ENCODE data around the gene ZNF609. TPM values are rescaled to one million over a fixed set of nuclear protein-coding genes. Genes with fewer than 3 reads are reported as not detected.
"Not testable (repeated sequence)": the region's sequence is repeated elsewhere in the genome, so short reads cannot be mapped to it uniquely, and the experiment has no call there.

Gene ZNF609
- total RNA-seq, 1 donor from 2014 or later = 80.5 TPM

DNA sequence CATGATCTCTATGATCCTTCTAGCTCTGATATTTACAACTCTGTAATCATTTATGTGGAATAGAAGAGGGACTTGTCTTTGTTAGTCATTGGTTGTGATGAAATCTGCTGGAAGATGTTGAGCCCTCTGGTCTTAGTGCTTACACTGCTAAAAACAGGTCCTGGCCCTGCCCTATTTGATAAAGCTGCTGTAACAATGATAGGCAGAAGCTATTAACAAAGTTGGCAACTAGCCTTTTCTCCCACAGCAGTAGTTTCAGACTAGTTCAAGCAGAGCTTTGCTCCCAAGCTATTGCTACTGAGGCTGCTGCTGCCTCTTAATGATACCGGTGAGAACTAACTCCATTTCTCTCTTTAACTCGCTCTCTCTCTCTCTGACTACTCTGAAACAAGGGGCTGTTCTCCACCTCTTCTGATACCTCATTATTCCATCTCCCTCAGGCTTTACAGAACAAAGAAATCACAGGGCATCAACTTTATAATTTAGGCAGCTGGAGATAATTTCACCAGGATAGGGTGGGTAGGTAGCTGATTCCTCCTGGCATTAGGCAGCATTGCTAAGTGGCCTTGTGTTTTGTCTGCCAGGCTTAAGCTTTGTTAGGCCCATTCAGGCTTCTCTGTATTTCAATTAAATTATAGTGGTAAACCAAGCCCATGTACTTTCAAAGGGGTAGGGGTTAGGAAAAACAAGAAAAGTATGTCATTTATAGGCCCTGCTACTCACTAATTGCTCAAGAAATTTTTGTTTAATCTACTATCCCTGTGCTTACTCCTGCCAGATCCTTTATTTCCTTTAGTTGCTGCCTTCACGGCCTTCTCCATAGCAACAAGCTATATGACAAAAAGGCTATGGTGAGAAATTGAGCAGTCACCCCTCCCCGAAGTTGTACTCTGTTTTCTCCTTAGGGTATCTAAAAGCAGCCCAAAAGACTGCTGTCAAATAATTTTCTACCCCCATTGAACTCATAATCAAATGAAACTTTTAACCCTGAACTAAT, 175.4 kb downstream of the ZNF609 start:
- peak overlapping the region; percentile 68 for H3K4me3 Mint-ChIP-seq (ENCODE audit: unreplicated experiment)

DNA sequence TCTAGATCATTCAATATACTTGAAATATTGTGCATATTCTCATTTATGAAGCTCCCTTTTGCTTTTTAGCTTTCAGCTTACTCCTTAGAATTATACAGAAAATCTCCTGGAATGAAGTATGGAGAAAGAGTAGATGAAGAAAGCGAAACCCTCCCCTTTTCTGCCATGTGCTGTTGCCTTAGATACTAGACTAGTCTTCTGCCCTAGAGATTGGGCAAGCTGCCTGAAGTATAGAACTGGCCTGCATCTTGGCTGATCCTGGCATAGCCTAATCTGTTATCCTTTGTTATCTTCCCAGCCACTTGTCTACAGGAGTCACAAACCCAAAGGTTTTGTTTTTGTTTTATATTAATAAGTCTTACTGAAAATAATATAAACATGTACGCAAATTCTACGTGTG, 176.2 kb downstream of the ZNF609 start:
- peak overlapping the region; percentile 2 for H3K27ac Mint-ChIP-seq (ENCODE audit: unreplicated experiment)
- H3K27me3 Mint-ChIP-seq (ENCODE audit: unreplicated experiment) = no peaks in the 10 kb centered on the region
- no peak overlapping the region for H3K4me3 Mint-ChIP-seq (ENCODE audit: unreplicated experiment)
- peaks cover 6% of the 10 kb centered on the region for H3K9me3 Mint-ChIP-seq (ENCODE audit: unreplicated experiment)
- DNase-seq = no peak
- peaks cover 26% of the 10 kb centered on the region for H3K4me1 Mint-ChIP-seq (ENCODE audit: low read depth, unreplicated experiment)
- H3K36me3 Mint-ChIP-seq (ENCODE audit: unreplicated experiment) = peaks cover 4% of the 10 kb centered on the region
- TF ChIP-seq, protein P1, sequence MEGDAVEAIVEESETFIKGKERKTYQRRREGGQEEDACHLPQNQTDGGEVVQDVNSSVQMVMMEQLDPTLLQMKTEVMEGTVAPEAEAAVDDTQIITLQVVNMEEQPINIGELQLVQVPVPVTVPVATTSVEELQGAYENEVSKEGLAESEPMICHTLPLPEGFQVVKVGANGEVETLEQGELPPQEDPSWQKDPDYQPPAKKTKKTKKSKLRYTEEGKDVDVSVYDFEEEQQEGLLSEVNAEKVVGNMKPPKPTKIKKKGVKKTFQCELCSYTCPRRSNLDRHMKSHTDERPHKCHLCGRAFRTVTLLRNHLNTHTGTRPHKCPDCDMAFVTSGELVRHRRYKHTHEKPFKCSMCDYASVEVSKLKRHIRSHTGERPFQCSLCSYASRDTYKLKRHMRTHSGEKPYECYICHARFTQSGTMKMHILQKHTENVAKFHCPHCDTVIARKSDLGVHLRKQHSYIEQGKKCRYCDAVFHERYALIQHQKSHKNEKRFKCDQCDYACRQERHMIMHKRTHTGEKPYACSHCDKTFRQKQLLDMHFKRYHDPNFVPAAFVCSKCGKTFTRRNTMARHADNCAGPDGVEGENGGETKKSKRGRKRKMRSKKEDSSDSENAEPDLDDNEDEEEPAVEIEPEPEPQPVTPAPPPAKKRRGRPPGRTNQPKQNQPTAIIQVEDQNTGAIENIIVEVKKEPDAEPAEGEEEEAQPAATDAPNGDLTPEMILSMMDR (IDR thresholded peaks at IDR 0.05; ENCODE audit: partially characterized antibody, unreplicated experiment) = no peak

More for the DNA sequence above, 175.4 kb downstream of the ZNF609 start:
- H3K4me1 Mint-ChIP-seq (ENCODE audit: low read depth, unreplicated experiment) = peaks cover 26% of the 10 kb centered on the region
- H3K27ac Mint-ChIP-seq (ENCODE audit: unreplicated experiment) = peak overlapping the region; percentile 98
- peaks cover 6% of the 10 kb centered on the region for H3K9me3 Mint-ChIP-seq (ENCODE audit: unreplicated experiment)
- H3K36me3 Mint-ChIP-seq (ENCODE audit: unreplicated experiment) = peaks cover 4% of the 10 kb centered on the region
- DNase-seq = no peak
- TF ChIP-seq, protein P1 (IDR thresholded peaks at IDR 0.05; ENCODE audit: partially characterized antibody, unreplicated experiment) = no peak
- no peaks in the 10 kb centered on the region for H3K27me3 Mint-ChIP-seq (ENCODE audit: unreplicated experiment)

DNA sequence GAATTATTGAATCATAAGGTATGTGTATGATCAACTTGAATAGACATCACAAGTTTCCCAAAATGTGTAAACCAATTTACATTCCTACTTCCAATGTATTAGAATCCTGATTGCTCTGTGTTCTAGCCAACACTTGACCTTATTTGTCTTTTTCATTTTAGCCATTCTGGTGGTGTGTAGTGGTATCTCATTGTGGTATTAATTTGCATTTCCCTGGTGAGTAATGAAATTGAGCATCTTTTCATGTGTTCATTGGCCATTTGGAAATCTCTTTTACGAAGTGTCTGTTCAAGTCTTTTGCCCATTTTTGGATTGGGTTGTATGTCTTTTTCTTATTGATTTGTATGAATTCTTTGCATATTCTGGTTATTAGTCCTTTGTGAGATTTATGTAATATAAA, 177.0 kb downstream of the ZNF609 start:
- Mint-ChIP-seq H3K36me3 (ENCODE audit: unreplicated experiment) (peaks cover 4% of the 10 kb centered on the region), H3K27me3 (ENCODE audit: unreplicated experiment) (no peaks in the 10 kb centered on the region), H3K27ac (ENCODE audit: unreplicated experiment) (no peak overlapping the region), H3K9me3 (ENCODE audit: unreplicated experiment) (peaks cover 6% of the 10 kb centered on the region), H3K4me1 (ENCODE audit: low read depth, unreplicated experiment) (peaks cover 26% of the 10 kb centered on the region), H3K4me3 (ENCODE audit: unreplicated experiment) (no peak overlapping the region)
- TF ChIP-seq, protein P1 (IDR thresholded peaks at IDR 0.05; ENCODE audit: partially characterized antibody, unreplicated experiment) = no peak
- no peak for DNase-seq

DNA sequence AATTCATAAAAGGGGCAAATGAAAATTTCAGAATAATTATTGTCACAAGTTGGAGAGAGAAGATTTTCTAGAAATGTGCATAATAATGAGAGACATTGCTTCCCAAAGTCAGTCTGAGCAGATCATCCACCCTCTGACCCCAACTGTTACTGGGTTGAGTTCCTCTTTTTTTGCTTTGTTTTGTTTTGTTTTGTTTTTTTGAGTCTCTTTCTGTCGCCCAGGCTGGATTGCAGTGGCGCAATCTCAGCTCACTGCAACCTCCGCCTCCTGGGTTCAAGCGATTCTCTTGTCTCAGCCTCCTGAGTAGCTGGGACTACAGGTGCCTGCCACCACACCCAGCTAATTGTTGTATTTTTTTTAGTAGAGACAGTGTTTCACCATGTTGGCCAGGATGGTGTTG, 179.4 kb downstream of the ZNF609 start:
- not testable (repeated sequence) for H3K36me3 Mint-ChIP-seq (ENCODE audit: unreplicated experiment); H3K27ac Mint-ChIP-seq (ENCODE audit: unreplicated experiment); H3K27me3 Mint-ChIP-seq (ENCODE audit: unreplicated experiment); H3K9me3 Mint-ChIP-seq (ENCODE audit: unreplicated experiment); DNase-seq; H3K4me3 Mint-ChIP-seq (ENCODE audit: unreplicated experiment)
- H3K4me1 Mint-ChIP-seq (ENCODE audit: low read depth, unreplicated experiment) = peaks cover 18% of the 10 kb centered on the region

DNA sequence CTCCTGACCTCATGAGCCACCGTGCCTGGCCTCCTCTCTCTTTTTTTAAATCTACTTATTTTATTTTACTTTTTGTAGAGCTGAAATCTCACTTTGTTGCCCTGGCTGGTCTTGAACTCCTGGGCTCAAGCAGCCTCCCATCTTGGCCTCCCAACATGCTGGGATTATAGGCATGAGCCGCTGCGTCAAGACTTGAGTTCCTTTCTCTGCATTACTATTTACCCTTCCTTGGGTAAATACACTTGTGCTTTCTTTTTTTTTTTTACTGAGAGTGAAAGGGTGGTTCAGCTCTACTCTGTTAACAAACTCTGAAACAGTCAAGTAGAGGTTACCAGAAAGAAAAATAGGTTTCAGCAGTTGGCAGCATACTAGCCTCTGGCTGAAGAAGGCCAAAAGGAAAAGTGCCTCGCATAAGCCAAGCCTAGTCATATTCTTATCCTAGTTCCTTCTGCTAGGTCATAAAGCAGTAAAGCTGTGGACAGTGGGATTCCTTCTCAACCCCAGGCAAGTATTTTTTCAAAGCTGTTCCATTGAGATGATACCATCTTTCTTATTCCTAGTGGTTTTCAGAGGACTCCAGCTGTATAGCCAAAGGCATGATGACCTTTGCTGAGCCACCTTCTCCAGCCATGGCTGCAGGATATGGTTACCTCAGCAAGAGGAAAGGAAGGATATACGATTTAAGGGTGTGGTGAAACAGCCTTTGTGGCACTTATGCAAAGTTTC, 179.9 kb downstream of the ZNF609 start:
- DNase-seq = no peak
- peaks cover 2% of the 10 kb centered on the region for H3K27me3 Mint-ChIP-seq (ENCODE audit: unreplicated experiment)
- peaks cover 4% of the 10 kb centered on the region for H3K36me3 Mint-ChIP-seq (ENCODE audit: unreplicated experiment)
- TF ChIP-seq, protein P1 (IDR thresholded peaks at IDR 0.05; ENCODE audit: partially characterized antibody, unreplicated experiment) = no peak
- H3K4me1 Mint-ChIP-seq (ENCODE audit: low read depth, unreplicated experiment) = peaks cover 14% of the 10 kb centered on the region
- no peak overlapping the region for H3K4me3 Mint-ChIP-seq (ENCODE audit: unreplicated experiment)
- no peak overlapping the region for H3K27ac Mint-ChIP-seq (ENCODE audit: unreplicated experiment)
- peaks cover 6% of the 10 kb centered on the region for H3K9me3 Mint-ChIP-seq (ENCODE audit: unreplicated experiment)

Data from glutamatergic neuron (in vitro differentiated cells).